Activated CD8-positive, alpha-beta memory T cell treated with anti-CD3 and anti-CD28 coated beads, Interleukin-2, amount 50 U/mL, for 1 hour (primary cell): Measurements from ENCODE around the gene MCF2.

Source experiments
- DNase-seq: peaks from one replicate; pipeline ENCODE4 v3.0.0-alpha.2; 2020; ENCODE audit errors: extremely low read depth

MCF2 gene

GRCh38 chrX:139585613-139586012 lies 122.4 kb downstream of the MCF2 start:
- DNase-seq = no peak

- no peak for DNase-seq
Measured at GRCh38 chrX:139581068-139581467, 126.9 kb downstream of the MCF2 start.

GRCh38 chrX:139566981-139567380 lies 141.0 kb downstream of the MCF2 start:
- no peak for DNase-seq

GRCh38 chrX:139563251-139563650 lies 144.7 kb downstream of the MCF2 start:
- DNase-seq = no peak

GRCh38 chrX:139560221-139560620 lies 147.7 kb downstream of the MCF2 start:
- no peak for DNase-seq

GRCh38 chrX:139559383-139560042 lies 148.5 kb downstream of the MCF2 start:
- DNase-seq = no peak

- no peak for DNase-seq
Measured at GRCh38 chrX:139554991-139555675, 152.8 kb downstream of the MCF2 start.

GRCh38 chrX:139554376-139554775 lies 153.6 kb downstream of the MCF2 start:
- no peak for DNase-seq

GRCh38 chrX:139544591-139544990 lies 163.4 kb downstream of the MCF2 start:
- no peak for DNase-seq

GRCh38 chrX:139543920-139544319 lies 164.0 kb downstream of the MCF2 start:
- DNase-seq = no peak

GRCh38 chrX:139542652-139543051 lies 165.3 kb downstream of the MCF2 start:
- DNase-seq = no peak

GRCh38 chrX:139538907-139539790 lies 168.8 kb downstream of the MCF2 start:
- DNase-seq = no peak

GRCh38 chrX:139533444-139533843 lies 174.5 kb downstream of the MCF2 start:
- DNase-seq = no peak

GRCh38 chrX:139532834-139533233 lies 175.1 kb downstream of the MCF2 start:
- DNase-seq = no peak
